Measurements from ENCODE around the gene EIF2AK2.

Gene EIF2AK2

GRCh38 chr2:37105150-37105549 is 51.6 kb downstream of the EIF2AK2 start:
- in situ Hi-C loops (cut with MboI; ENCODE audit: low sequenced_read_pairs): no loop called here

- in situ Hi-C loops (cut with MboI; ENCODE audit: low sequenced_read_pairs): no loop called here
Observed at GRCh38 chr2:37104178-37104577, 52.6 kb downstream of the EIF2AK2 start.

GRCh38 chr2:37102588-37102987 is 54.2 kb downstream of the EIF2AK2 start:
- in situ Hi-C loops (cut with MboI; ENCODE audit: low sequenced_read_pairs): no loop called here

GRCh38 chr2:37100054-37100453 is 56.7 kb downstream of the EIF2AK2 start:
- in situ Hi-C loops (cut with MboI; ENCODE audit: low sequenced_read_pairs): no loop called here

- in situ Hi-C loops (cut with MboI; ENCODE audit: low sequenced_read_pairs): no loop called here
Observed at GRCh38 chr2:37098416-37099118, 58.2 kb downstream of the EIF2AK2 start.

- in situ Hi-C loops (cut with MboI; ENCODE audit: low sequenced_read_pairs): no loop called here
Observed at GRCh38 chr2:37096568-37096967, 60.2 kb downstream of the EIF2AK2 start.

- in situ Hi-C loops (cut with MboI; ENCODE audit: low sequenced_read_pairs): no loop called here
Observed at GRCh38 chr2:37091873-37092272, 64.9 kb downstream of the EIF2AK2 start.

GRCh38 chr2:37090019-37090477 is 66.7 kb downstream of the EIF2AK2 start:
- in situ Hi-C loops (cut with MboI; ENCODE audit: low sequenced_read_pairs): no loop called here

GRCh38 chr2:37085731-37086147 is 71.0 kb downstream of the EIF2AK2 start:
- in situ Hi-C loops (cut with MboI; ENCODE audit: low sequenced_read_pairs): no loop called here

GRCh38 chr2:37084797-37085196 is 72.0 kb downstream of the EIF2AK2 start:
- in situ Hi-C loops (cut with MboI; ENCODE audit: low sequenced_read_pairs): no loop called here

GRCh38 chr2:37083873-37084794 is 72.6 kb downstream of the EIF2AK2 start, which contains the start of the genes GPATCH11 and HEATR5B:
GPATCH11 (plus strand) TSS chr2:37084518; CDS start chr2:37088382, 3,864 bp downstream.
HEATR5B (minus strand) TSS chr2:37084372; CDS start chr2:37083414, 958 bp downstream.
- in situ Hi-C loops (cut with MboI; ENCODE audit: low sequenced_read_pairs): no loop called here

- in situ Hi-C loops (cut with MboI; ENCODE audit: low sequenced_read_pairs): no loop called here
Observed at GRCh38 chr2:37080689-37081088, 76.1 kb downstream of the EIF2AK2 start.

GRCh38 chr2:37080266-37080665 is 76.5 kb downstream of the EIF2AK2 start:
- in situ Hi-C loops (cut with MboI; ENCODE audit: low sequenced_read_pairs): no loop called here

- in situ Hi-C loops (cut with MboI; ENCODE audit: low sequenced_read_pairs): no loop called here
Observed at GRCh38 chr2:37070931-37071330, 85.8 kb downstream of the EIF2AK2 start.

- in situ Hi-C loops (cut with MboI; ENCODE audit: low sequenced_read_pairs): no loop called here
Observed at GRCh38 chr2:37068686-37069085, 88.1 kb downstream of the EIF2AK2 start.

GRCh38 chr2:37061776-37062175 is 95.0 kb downstream of the EIF2AK2 start:
- in situ Hi-C loops (cut with MboI; ENCODE audit: low sequenced_read_pairs): no loop called here

- in situ Hi-C loops (cut with MboI; ENCODE audit: low sequenced_read_pairs): no loop called here
Observed at GRCh38 chr2:37061013-37061711, 95.6 kb downstream of the EIF2AK2 start.

GRCh38 chr2:37060446-37060845 is 96.3 kb downstream of the EIF2AK2 start:
- in situ Hi-C loops (cut with MboI; ENCODE audit: low sequenced_read_pairs): no loop called here

GRCh38 chr2:37059841-37060240 is 96.9 kb downstream of the EIF2AK2 start:
- in situ Hi-C loops (cut with MboI; ENCODE audit: low sequenced_read_pairs): no loop called here

- in situ Hi-C loops (cut with MboI; ENCODE audit: low sequenced_read_pairs): no loop called here
Observed at GRCh38 chr2:37052600-37053332, 104.0 kb downstream of the EIF2AK2 start.

All from HL-60/S4 (cell line).